Choroid plexus epithelial cell (primary cell): ENCODE results near the gene HHATL.

Experiments
- DNase-seq: peaks from one replicate; pipeline ENCODE4 v3.0.0-alpha.2; 2010; ENCODE audit warnings: low read depth
- H3K4me3 ChIP-seq: 2 replicates; pipeline ENCODE4 v1.5.1; 2011; ENCODE audit warnings: low read depth, mild to moderate bottlenecking, control low read depth, low read length, moderate library complexity
- TF ChIP-seq, protein P1 (sequence below): conservative IDR thresholded peaks from 2 replicates; pipeline ENCODE4 v1.5.1; 2011; ENCODE audit warnings: low read depth, mild to moderate bottlenecking, control low read depth, inconsistent platforms, low read length, moderate library complexity

HHATL gene

DNA sequence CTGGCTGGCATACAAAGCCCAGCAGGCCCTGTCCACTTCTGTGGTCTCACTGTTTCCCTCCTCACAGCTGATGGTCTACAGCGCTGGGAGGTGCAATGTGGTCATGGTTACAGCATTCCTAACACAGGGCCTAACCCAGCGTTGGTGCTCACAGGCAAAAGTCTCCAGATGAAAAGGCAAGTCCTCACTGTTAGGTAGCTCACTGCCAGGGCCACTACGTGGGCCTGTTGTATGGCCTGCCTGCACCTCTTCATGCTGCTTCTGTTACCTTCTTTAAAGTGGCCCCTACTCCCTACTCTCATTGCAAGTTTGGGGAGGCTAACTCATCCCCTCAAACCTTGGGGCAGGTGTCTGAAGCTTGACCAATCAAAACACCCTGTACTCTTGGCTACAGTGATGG, 39.2 kb upstream of the HHATL start:
- H3K4me3 ChIP-seq, result no peak overlapping the region
- TF ChIP-seq, protein P1, sequence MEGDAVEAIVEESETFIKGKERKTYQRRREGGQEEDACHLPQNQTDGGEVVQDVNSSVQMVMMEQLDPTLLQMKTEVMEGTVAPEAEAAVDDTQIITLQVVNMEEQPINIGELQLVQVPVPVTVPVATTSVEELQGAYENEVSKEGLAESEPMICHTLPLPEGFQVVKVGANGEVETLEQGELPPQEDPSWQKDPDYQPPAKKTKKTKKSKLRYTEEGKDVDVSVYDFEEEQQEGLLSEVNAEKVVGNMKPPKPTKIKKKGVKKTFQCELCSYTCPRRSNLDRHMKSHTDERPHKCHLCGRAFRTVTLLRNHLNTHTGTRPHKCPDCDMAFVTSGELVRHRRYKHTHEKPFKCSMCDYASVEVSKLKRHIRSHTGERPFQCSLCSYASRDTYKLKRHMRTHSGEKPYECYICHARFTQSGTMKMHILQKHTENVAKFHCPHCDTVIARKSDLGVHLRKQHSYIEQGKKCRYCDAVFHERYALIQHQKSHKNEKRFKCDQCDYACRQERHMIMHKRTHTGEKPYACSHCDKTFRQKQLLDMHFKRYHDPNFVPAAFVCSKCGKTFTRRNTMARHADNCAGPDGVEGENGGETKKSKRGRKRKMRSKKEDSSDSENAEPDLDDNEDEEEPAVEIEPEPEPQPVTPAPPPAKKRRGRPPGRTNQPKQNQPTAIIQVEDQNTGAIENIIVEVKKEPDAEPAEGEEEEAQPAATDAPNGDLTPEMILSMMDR, result no peak
- DNase-seq, result no peak

GRCh38 chr3:42739401-42740158, 37.0 kb upstream of the HHATL start:
- TF ChIP-seq, protein P1, result no peak
- no peak overlapping the region for H3K4me3 ChIP-seq
- peak; percentile 17 for DNase-seq

DNA sequence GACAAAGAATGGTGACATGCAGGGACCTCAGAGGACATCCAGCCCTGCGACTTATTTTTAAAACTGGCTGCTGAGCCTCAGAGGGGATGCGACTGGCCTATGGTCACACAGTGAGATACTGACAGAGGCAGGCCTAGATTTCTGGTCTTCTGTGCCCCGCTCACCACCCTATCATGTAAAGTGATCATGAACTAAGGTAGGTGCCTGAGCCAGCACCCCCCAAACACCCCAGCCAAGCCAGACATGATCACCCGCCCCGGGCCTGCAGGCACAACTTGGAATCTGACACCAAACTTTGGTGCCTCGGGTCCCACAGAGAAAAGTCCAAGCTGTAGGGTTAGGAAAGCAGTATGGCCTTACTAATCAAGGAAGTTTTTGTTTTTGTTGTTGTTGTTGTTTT, 33.9 kb upstream of the HHATL start:
- TF ChIP-seq, protein P1, result no peak
- no peak overlapping the region for H3K4me3 ChIP-seq
- no peak for DNase-seq

GRCh38 chr3:42736081-42736480, 33.5 kb upstream of the HHATL start:
- TF ChIP-seq, protein P1, result no peak
- H3K4me3 ChIP-seq, result no peak overlapping the region
- no peak for DNase-seq

DNA sequence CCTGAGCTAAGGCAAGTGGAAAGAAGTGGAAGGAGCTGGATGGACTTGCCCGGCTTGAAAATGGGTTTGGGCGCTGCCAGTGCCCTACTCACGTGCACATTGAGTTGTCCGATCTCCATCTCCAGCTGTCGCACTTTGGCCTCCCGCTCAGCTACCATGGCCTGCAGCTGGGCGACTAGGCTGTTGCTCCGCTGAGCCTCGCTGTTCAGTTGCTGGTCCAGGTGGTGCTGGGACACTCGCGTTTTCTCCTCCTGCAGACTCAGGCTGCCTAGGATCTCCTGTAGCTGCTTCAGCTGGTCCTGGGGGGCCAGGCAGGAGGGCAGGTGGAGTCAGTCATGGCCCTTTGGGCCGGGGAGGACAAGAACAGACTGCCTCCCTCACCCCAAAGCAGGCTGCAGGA, 33.0 kb upstream of the HHATL start:
- no peak overlapping the region for H3K4me3 ChIP-seq
- TF ChIP-seq, protein P1, result no peak
- DNase-seq, result no peak

DNA sequence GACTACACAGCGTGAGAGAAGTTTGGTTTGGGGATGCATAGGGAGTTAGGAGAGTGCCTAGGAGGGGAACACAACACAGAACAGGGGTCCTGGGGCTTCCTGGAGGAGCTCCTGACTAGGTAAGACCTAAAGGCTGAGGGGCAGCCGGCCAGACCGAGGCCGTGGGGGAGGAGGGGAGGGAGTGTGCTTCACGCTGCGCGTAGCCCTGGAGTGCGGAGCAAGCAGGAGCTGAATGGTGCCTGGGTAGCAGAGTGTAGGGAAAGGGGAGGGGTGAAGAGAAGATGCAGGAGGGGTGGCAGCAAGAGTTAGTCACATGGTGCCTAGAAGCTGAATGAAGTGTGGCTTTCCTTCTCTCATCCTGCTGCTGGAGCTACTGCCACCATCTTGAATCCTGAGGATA, 32.4 kb upstream of the HHATL start:
- TF ChIP-seq, protein P1, result no peak
- no peak for DNase-seq
- no peak overlapping the region for H3K4me3 ChIP-seq

- DNase-seq, result no peak
- H3K4me3 ChIP-seq, result no peak overlapping the region
- TF ChIP-seq, protein P1, result no peak
Observed at GRCh38 chr3:42734263-42734860, 31.8 kb upstream of the HHATL start.
